Measurements from ENCODE around the gene PSMA6.

GRCh38 chr14:35285168-35286002, 6.8 kb upstream of the PSMA6 start:
- TF ChIP-seq EP300 (IDR thresholded peaks at IDR 0.05; ENCODE audit: borderline replicate concordance) (no peak), CEBPB (IDR thresholded peaks at IDR 0.05) (no peak), FOXM1 (IDR thresholded peaks at IDR 0.05; ENCODE audit: borderline replicate concordance, low read depth) (no peak), REST (IDR thresholded peaks at IDR 0.05; ENCODE audit: low read depth) (no peak), CREB1 (IDR thresholded peaks at IDR 0.05; ENCODE audit: low read depth) (no peak), MAX (IDR thresholded peaks at IDR 0.05) (no peak), USF1 (IDR thresholded peaks at IDR 0.05) (no peak), RAD21 (IDR thresholded peaks at IDR 0.05; ENCODE audit: low read depth) (no peak), EGR1 (IDR thresholded peaks at IDR 0.05) (no peak), YY1 (IDR thresholded peaks at IDR 0.05; ENCODE audit: low read depth) (no peak), TAF1 (IDR thresholded peaks at IDR 0.05; ENCODE audit: low read depth) (no peak), TCF12 (IDR thresholded peaks at IDR 0.05; ENCODE audit: low read depth) (no peak), TEAD4 (IDR thresholded peaks at IDR 0.05) (no peak), NFIC (IDR thresholded peaks at IDR 0.05) (no peak)
